Fibroblast of peridontal ligament (primary cell): ENCODE measurements around the gene CALR3.
A peak's percentile ranks its signal among the peaks of the same experiment; 100 is the strongest.
"Not testable (repeated sequence)": the region's sequence is repeated elsewhere in the genome, so short reads cannot be mapped to it uniquely, and the experiment has no call there.

Source experiments
- DNase-seq: peaks from one replicate; pipeline ENCODE4 v3.0.0-alpha.2; 2010; ENCODE audit errors: extremely low read depth

CALR3 gene, protein sequence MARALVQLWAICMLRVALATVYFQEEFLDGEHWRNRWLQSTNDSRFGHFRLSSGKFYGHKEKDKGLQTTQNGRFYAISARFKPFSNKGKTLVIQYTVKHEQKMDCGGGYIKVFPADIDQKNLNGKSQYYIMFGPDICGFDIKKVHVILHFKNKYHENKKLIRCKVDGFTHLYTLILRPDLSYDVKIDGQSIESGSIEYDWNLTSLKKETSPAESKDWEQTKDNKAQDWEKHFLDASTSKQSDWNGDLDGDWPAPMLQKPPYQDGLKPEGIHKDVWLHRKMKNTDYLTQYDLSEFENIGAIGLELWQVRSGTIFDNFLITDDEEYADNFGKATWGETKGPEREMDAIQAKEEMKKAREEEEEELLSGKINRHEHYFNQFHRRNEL

DNA sequence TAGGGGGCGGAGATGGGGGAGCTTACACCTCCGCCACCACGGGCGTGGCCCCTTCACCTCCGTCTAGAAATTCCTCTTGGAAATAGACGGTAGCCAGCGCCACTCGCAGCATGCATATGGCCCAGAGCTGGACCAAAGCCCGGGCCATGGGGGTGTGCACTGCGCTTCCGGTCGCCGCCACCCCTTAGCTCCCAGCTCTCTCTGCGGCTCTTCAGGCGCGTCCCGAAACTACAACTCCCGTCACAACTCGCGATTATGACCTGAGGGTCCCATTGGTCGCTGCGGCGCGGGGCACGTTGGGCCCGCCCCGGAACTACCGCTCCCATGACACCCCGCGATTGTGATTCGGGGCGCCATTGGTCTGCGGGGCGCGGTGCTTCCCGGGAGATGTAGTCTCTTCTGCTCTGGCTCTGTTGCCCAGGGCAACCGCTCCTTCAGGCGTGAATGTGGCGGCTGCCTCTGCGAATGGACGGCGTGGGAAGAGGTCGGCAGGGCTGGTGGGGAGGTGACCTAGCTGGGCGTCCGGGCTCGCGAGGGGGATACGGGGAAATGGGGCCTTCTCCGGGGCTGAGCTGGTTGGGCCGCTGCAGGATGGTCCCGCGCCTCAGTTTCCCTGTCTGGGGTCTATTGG lies at the start of gene CALR3, which contains the start of gene C19orf44:
TSS of gene CALR3 (minus strand) at position 186 of the 631 bp plus-strand sequence. CDS start at position 148, 38 bp downstream.
TSS of gene C19orf44 (plus strand) at position 413 of the 631 bp plus-strand sequence. CDS start 4,399 bp downstream, outside the sequence.
- DNase-seq, result peak; percentile 97

DNA sequence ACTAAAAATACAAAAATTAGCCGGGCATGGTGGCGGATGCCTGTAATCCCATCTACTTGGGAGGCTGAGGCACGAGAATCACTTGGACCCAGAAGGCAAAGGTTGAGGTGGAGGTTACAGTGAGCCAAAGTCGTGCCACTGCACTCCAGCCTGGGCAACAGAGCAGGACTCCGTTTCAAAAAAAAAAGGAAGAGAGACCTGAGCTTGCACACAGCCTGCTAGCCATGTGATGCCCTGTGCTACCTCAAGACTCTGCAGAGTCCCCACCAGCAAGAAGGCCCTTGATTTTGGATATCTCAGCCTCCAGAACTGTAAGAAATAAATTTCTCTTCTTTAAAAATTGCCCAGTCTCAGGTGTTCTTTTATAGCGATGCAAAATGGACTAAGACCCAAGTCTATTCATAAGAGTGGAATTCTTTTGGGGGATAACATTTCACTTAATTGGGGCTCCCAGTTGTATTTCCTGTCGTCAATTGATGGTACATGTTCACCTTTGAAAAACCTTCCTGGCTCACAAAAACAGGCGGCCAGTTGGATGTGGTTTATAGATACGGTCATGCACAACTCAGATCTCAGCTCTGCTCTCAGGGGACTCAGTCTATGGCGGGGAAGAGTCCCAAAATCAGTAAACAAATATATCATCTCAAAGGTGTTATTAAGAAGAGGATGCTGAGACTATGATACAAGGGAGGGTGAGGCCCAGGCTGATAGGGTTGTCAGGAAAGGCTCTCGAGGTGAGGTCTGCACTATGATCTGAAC lies 48.7 kb upstream of the CALR3 start:
- no peak for DNase-seq

- DNase-seq, result not testable (repeated sequence)
Observed at GRCh38 chr19:16543734-16544133, 47.8 kb upstream of the CALR3 start.

DNA sequence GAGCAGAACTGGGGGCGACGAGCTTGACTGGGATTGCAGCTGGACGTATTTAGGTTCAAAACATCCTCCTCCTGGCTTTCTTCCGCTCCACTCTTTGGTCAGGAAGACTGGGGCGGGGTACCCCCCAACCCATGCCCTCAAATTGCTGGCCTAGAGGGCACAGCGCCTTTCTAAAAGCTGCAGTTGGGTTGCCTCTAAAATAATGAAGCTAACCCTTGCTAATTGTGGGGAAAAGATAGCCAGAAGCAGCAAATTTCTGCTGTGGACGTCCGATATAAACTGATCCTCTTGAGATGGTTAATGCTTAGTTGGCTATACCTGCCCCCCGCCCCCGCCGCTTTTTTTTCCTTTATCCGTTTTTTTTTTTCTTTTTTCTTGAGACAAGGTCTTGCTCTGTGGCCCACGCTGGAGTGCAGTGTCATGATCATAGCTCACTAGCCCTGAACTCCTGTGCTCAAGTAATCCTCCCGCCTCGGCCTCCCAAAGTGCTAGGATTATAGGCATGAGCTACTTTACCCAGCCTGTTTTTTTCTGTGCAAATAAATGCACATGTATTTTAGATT lies 47.0 kb upstream of the CALR3 start:
- DNase-seq, result peak; percentile 13

GRCh38 chr19:16542045-16542909 lies 46.3 kb upstream of the CALR3 start, which contains the start of gene CHERP:
CHERP (minus strand) TSS chr19:16542437; CDS start chr19:16542378, 59 bp downstream.
- DNase-seq, result peak; percentile 87

DNA sequence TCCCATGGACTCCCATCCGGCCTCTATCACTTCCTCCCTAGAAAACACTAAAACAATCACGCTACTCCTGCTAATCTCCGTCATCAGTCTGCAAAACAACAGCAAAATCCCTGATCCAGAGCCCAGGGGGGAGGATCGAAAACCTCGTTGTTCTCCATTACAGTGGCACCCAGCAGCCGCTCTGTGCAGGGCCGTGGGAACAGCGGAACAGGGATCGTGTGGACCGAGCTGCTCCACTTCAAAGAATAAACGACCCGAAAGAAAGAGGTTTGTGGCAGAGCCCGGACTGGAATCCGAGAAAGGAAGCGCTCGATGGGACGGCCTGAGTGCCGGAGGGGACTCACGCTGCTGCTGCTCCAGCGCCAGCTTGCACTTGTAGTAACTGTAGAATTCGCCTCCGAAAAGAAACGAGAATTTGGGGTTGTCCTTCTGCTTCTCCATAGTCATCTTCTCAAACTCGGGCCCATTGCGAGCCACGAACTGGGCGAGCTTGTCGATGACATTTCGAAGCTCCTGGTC lies 45.6 kb upstream of the CALR3 start:
- no peak for DNase-seq

DNA sequence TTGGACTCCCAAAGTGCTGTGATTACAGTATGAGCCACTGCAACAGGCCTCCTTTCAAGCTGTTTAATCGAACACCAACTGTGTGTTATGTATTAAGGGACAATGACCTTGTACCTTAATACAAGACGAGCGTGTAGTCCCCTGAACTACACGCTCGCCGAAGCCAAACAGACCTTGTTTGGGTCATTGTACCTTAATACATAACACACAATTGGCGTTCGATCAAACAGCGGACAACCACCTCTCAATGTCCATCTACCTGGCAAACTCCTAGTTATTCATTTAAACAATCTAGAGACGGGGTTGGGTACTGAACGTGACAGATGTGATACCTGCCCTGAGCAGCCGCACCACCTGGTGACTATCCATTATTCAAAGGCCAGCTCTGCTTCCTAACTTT lies 45.0 kb upstream of the CALR3 start:
- DNase-seq, result no peak

- DNase-seq, result no peak
Observed at GRCh38 chr19:16537111-16537510, 41.1 kb upstream of the CALR3 start.

DNA sequence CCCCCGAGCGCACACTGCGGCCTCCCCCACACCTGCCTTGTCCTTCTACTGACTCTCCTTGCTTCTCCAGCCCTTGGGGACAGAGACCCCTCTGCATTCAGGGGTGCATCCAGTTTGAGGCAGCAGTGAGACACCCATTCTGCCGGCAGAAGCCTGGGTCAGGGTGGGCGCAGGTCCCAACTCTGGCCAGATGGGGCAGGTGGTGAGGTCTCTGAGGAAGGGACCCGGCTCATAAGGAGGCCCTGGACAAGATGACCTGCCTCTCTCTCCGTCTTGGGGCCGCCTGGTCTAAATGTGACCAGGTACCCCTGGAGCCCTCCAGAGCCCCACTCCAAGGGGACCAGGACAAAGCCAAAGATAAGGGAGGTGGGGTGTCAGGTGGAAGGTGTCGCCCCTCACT lies 40.2 kb upstream of the CALR3 start:
- no peak for DNase-seq

DNA sequence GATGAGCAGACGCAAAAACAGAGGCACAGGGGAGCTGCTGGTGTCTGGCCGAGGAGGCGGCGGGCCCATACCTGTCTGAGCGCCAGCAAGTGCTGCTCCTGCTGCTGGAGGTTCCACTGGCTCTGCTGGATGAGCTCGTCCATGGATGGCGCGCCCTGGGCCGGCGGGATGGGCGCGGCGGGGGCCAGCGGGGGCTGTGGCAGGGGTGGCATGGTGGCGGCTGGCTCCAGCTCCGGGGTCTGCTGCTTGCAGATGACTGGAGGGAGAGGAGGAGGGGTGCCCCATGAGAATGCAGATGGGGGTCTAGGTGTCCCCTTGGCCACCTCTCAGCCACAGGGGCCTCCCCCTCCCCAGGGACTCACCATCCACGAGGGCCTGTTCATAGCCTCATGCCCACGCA lies 39.4 kb upstream of the CALR3 start:
- no peak for DNase-seq

DNA sequence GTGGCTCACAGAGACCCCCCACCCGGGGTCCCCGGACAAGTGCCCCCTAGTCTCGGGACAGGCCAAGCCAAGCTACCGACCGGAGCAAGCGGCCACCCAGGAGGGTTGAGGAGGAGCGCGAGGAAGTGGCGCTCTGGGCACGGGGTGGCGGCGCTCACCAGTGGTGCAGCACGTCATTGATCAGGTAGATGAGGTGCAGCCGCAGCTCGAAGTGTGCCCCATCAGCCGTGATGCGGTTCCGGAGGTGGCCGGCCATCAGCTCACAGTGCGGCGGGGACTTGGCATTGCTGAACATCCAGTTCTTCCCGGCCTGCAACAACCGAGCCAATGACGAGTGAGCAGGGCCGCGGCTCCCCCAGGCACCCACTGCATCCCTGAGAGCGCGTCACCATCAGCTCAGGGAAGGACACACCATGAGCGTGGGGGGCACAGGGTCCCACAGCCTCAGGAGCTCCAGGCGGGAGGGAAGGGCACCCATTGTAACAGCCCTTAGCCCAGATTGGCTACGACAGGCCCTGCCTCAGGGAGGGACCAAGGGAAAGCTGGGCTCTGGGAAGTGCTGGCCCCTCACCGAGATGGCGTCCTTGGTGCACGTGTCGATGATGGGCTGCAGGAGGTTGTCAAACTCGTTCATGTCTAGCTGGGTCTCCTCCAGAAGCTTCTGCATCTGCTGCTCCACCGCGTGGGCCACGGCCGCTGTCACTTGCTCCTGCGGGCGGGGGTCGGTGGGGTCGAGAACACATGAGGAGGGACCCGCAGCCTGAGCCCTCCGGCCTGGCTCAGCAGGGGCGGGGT lies 36.7 kb upstream of the CALR3 start:
- DNase-seq, result no peak

DNA sequence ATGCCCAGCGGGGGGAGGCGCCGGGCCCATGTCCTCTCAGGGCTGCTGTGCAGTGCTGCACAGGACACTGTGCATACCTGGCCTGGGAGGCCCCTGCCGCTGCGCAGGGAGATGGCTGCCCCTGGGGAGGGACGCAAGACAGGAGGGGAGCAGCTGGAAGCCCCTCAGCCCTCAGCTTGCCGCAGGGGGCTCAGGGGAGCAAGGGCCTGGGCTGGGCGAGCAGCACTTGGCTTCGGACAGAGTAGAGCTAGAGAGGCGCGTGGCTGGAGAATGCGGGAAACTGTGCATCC lies 35.4 kb upstream of the CALR3 start:
- DNase-seq, result no peak

GRCh38 chr19:16530540-16531379 lies 34.8 kb upstream of the CALR3 start:
- DNase-seq, result no peak

DNA sequence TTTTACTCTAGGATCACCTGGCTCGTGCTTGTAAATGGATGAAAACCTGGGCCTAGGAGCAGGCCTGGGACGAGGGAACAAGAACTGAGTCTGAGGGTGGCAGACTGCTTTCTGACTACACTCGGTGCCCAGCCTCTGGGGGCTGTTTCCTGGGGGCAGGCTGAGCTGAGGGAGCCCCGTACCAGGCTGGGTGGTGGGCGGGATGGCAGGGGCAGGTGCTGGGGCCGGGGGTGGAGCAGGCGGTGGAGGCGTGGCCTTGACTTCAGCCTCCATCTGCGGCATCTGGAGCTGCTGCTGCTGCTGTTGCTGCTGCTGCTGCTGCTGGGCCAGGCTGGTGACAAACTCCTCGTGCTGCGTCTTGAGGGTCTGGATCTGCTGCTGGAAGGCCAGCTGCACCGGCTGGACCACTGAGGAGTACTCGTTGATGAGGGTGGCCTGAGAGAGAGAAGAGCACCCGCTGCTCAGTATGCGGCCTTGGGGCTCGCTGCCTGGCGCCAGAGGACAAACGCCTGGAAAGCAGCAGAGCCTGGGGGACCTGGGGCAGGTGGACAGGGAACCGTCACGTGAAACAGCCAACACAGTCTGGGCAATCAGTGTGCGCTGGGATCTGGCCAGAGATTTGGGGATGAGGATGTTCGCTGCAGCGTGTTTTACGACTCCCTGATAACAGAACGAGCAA lies 33.6 kb upstream of the CALR3 start:
- DNase-seq, result no peak

DNA sequence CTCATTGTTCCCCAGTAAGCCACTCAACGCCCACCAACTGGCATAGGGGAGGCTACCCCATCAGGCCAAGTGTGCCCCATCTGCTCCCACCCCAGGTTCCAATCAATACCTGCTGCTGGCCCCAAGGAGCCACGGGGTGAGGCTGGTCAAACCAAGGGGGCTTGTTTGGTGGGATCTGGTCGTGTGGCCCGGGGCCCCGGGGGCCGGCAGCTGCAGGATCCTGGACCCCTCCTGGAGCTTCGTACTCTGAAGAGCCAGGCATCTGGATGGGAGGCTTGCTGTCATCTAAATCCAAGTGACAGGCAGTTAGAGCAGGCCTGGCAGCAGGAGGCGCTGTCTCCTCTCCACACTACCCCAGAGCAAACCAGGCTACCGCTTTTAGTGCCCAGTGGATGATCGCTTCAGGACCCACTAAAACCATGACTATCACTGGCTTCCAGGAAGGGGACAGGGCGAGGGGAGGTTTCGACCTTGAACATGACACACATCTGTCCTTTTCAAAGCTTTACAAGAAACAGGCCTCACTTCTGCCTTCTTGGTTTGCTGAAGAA lies 32.1 kb upstream of the CALR3 start:
- DNase-seq, result no peak

DNA sequence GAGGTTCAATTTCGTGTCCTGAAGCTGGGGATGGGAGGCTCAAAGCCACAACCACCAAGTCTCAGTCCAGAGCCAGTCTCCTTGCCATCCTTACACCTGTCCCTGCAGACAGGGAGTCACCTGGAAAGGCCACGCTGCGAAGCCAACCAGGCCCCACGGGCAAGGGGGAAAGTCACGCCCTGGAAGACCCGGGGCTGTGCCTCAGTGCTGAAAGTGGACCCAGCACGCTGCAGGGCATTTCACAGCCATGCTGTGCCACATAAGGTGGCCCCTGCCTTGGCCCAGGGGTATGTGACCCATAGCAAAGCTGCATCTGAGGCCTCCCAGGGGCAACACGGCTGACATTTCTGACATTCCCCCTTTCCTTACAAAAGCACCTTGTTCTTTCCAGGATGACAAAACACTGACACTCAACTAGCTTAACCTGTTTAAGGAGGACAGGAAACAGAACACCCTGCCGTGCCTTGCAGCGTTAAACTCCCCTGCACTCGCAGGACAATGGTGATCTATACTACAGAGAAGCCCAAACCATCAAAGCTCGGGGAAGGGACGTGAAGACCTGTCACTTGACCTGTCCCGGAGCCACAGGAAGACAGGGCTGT lies 31.5 kb upstream of the CALR3 start:
- DNase-seq, result no peak

GRCh38 chr19:16525751-16526481 lies 29.9 kb upstream of the CALR3 start:
- DNase-seq, result no peak
